CD4-positive, alpha-beta T cell treated with Interleukin-12 subunit alpha and Interleukin-12 subunit beta, for 1 hour (primary cell): Measurements from ENCODE around the gene SERPINA1.
"Not testable (repeated sequence)": the region's sequence is repeated elsewhere in the genome, so short reads cannot be mapped to it uniquely, and the experiment has no call there.

ENCODE experiments used
- DNase-seq: peaks from one replicate; pipeline ENCODE4 v3.0.0-alpha.2; 2020

The SERPINA1 gene

DNA sequence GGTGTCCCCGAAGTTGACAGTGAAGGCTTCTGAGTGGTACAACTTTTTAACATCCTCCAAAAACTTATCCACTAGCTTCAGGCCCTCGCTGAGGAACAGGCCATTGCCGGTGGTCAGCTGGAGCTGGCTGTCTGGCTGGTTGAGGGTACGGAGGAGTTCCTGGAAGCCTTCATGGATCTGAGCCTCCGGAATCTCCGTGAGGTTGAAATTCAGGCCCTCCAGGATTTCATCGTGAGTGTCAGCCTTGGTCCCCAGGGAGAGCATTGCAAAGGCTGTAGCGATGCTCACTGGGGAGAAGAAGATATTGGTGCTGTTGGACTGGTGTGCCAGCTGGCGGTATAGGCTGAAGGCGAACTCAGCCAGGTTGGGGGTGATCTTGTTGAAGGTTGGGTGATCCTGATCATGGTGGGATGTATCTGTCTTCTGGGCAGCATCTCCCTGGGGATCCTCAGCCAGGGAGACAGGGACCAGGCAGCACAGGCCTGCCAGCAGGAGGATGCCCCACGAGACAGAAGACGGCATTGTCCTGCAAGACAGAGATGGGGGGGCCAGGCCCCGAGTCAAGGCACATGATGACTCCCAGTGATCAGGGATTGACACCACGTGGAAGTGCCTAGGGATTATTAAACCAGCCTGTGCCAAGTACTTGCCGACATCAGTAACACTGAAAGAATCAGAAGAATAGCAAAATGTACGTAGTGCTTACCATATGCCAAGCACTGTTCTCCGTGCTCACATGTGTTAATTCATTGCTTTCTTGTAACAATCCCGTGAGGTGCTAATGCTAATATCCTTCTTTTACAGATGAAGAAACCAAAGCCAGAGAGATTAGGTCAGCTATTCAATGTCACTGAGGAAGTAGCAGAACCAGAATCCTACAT lies 5.4 kb downstream of the SERPINA1 start:
- no peak for DNase-seq

DNA sequence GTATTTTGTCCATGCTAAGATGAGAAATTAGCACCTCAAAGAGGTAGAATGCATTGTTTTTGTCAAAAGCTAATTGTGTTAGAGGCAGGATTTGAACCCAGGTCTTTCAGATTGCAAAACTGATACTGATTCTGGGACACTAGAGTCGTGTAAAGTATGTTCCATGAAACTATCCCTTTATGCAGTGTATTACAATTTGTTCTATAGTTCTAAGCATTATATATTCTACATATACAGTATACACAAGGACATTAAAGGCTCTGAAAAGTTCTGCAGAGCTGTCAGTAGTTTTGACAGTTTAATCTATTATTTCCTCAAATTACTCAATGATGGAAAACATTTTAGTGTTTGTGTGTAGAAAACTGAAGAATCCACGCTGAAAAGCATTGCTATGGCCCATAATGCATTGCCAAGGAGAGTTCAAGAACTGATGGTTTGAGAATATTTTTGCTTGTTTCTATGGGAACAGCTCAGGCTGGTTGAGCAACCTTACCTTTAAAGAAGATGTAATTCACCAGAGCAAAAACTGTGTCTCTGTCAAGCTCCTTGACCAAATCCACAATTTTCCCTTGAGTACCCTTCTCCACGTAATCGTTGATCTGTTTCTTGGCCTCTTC lies 6.2 kb downstream of the SERPINA1 start:
- DNase-seq: no peak

DNA sequence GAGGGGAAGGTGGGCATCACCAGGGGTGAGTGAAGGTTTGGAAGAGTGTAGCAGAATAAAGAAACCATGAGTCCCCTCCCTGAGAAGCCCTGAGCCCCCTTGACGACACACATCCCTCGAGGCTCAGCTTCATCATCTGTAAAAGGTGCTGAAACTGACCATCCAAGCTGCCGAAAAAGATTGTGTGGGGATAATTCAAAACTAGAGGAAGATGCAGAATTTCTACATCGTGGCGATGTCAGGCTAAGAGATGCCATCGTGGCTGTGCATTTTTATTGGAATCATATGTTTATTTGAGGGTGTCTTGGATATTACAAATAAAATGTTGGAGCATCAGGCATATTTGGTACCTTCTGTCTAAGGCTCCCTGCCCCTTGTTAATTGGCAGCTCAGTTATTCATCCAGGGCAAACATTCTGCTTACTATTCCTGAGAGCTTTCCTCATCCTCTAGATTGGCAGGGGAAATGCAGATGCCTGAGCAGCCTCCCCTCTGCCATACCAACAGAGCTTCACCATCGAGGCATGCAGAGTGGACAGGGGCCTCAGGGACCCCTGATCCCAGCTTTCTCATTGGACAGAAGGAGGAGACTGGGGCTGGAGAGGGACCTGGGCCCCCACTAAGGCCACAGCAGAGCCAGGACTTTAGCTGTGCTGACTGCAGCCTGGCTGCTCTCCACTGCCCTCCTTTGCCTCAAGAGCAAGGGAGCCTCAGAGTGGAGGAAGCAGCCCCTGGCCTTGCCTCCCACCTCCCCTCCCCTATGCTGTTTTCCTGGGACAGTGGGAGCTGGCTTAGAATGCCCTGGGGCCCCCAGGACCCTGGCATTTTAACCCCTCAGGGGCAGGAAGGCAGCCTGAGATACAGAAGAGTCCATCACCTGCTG lies 7.0 kb downstream of the SERPINA1 start:
- no peak for DNase-seq

DNA sequence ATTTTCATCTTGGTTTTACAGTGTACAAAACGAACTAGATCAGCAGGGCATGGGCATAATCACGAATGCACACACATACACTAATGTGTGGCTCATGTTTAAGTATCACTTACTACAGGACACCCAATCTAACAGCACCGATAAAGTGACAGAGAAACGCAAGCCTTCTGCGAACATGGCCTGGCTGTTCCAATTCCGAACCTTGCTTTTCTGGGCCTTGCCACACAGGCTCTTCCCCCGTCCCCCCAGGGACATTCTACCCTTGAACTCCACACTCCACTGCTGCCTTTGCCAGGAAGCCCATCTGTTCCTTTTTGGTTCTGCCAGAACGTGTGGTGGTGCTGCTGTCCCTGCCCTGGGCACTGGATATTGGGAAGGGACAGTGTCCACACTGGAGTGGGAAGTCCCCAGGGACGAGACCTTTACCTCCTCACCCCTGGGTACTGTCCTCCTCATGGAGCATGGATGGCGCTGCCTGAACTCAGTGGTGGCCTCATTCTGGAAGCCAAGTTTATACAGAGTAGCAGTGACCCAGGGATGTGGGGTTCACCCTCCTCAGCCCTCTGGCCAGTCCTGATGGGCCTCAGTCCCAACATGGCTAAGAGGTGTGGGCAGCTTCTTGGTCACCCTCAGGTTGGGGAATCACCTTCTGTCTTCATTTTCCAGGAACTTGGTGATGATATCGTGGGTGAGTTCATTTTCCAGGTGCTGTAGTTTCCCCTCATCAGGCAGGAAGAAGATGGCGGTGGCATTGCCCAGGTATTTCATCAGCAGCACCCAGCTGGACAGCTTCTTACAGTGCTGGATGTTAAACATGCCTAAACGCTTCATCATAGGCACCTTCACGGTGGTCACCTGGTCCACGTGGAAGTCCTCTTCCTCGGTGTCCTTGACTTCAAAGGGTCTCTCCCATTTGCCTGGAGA lies 7.9 kb downstream of the SERPINA1 start:
- no peak for DNase-seq

DNA sequence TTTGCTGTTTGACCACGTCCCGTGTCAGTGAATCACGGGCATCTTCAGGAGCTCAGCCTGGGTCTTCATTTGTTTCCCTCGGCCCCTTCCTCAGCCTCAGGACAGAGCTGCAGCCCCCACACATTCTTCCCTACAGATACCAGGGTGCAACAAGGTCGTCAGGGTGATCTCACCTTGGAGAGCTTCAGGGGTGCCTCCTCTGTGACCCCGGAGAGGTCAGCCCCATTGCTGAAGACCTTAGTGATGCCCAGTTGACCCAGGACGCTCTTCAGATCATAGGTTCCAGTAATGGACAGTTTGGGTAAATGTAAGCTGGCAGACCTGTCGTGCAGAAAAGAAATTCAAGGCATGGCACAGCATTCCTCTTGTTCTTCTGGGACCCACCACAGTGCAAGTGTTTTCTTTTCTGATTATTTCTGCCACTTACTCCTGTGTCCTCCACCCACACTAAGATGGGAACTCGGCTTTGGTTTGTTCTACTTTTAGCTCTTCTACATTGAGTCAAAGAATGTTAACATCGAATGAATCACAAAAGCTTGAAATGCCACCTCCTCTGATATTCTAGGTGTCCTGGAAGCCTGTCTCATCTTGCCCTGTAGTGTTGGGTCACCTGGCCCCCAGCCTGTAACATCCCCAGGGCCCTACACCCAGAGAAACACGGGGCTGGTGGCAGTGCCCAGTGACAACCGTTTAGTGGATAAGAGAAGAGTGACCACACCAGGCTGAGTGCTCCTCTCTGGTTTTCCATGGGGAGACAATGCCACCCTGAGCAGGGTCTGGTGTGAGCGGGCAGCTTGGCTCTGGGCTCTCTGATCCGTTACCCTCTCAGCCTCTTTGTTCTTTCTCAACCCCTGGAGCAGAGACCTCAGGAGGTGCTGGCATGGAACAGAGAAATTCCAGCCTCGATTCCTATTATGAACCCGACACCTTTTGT lies 8.8 kb downstream of the SERPINA1 start:
- DNase-seq: no peak

DNA sequence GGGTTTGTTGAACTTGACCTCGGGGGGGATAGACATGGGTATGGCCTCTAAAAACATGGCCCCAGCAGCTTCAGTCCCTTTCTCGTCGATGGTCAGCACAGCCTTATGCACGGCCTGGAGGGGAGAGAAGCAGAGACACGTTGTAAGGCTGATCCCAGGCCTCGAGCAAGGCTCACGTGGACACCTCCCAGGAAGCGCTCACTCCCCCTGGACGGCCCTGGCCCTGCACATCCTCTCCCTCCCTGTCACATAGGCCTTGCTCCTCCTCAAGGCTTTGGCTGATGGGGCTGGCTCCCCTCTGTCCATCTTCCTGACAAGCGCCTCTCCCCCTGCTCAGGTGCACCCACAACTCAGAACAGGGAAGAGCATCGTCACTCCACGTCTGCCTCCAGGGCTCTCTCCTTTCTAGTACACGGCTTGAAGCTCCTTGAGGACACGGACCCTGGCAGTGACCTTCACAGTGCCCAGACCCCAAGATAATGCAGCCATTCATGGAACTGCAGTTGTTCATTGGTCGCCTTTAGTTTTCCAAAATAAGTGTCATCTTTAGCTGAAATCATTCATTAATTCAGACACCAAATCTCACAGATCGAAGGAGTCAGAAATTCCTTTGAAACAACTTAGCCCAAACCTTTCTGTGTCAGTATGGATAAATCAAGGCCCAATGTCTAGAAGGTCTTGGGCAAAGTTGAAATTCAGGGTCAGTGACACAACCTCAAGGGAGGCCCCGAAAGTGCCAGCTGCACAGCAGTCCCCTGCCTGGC lies 9.7 kb downstream of the SERPINA1 start:
- no peak for DNase-seq

DNA sequence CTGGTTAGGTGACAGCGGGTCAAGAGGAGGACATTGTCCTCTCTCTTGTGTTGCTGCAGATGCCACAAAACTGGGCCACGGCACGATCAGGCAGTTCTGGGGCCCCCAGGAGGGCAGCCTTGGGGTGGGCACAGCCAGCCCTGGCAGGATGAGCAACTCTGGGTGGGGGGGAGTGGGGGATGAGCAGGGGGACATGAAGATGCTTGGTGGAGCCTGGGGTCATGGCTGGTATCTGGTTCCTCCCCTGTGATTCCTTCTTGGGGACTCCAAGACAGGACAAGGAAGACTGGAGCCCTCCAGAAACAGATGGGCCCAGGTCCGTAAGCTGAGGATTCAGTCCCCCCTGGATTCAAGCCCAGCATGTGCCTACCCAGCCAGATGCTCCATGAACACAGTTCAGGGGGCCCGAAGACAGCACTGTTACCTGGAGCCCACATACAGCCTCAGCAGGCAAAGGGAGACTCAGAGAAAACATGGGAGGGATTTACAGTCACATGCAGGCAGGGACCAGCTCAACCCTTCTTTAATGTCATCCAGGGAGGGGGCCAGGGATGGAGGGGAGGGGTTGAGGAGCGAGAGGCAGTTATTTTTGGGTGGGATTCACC lies 10.4 kb downstream of the SERPINA1 start:
- DNase-seq: no peak

DNA sequence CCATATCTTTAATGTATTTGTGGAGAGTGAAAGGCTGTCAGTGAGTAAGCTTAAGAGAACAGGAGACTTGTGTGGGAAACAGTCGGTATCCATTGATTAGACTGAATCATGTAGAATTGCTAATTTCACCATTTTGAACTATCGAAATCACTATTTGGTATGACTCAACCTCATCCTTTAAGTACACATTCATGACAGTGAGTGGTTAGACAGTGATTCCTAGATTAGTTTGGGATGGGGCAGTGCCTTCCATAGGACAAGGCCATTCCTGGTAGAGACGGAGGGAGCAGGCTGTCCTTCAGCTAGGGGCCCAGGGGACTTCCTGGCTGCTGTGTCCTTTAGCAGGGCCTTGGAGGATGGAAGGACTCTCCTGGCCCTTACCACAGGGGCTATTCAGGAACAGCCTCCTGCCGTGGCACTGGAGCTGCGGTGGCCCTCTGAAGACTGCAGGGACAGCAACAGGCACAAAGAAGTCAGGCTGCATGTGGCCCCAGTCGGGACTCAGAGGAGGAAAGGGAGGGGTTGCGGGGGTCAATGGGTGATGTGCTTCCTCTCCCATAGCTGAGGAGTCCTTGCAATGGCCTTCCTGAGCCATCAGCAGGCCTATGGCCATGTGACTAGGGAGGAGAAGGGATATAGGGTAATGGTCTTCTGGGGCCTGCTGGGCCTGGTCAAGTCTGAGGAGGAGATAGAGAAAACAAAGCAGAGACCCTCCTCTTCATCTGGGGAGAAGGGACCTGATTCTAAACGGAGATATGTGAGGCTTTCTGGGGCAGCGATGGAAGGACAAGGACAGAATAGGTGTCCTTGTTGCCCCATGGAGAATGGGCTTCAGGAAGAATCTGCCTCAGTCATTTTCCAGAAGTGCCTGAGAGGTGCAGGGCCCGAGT lies 11.2 kb downstream of the SERPINA1 start:
- DNase-seq: no peak

DNA sequence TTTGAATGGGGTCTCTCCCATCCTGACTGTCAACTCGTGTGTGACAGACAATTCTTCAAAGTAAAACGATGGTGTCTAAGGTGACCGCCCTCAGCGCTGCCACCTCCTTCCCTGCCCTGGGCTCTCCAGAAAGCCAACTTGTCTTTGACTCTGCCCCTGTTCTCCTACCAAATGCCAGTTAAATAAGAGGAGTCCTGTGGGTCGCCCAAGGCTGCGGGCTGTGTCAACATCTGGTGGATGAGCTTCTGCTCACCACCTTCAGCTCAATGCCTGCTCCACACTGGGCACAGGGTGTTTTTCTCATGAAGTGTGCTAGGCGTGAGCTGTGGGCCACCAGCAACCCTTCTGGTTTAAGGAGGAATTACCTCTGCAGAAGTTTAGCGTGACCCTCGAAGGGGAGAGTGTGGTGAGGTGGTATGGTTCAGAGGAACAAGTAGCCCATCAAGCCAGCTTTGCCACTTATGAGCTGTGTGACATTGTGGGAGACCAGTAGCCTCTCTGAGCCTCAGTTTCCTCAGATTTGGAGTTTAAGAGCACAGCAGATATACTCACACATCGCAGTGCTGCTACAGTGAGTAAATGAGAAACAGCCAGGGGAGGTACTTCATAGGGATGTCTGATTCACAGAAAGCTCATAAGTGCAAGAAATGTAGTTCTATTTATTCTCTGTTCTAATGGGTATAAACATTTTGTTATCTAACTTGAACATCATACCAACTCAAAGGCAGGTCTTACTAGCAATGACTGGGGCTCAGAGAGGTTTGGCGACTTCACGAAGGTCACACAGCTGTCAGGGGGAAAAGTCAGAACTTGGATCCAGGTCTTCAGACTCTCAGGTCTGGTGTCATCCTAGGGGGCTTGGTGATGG lies 12.1 kb downstream of the SERPINA1 start:
- DNase-seq: no peak

DNA sequence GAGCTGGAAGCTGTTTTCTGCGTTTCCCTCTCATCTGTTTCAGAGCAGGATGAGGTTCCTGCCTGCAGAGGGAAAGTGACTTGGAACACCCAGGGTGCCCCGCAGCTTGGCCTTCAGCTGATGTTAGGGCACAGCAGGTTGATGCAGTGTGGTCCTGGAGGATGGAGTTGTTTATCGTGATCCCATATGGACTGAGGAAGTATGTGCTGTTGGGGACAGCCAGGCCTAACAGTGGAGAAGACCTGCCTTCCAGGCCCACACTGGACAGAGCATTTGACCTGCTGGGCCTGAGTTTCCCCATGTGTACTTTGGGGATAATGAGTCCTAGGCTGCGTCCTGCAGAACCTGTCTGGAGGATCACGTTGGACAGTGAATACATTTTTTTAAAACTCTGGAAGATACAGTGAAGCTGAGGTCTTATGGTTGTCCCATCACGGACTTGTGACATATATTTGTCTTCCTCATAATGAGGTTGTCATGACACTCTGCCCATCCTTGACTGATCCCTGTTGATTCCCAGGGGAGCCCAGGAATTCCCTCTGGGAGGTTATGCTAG lies 12.8 kb downstream of the SERPINA1 start:
- no peak for DNase-seq

DNA sequence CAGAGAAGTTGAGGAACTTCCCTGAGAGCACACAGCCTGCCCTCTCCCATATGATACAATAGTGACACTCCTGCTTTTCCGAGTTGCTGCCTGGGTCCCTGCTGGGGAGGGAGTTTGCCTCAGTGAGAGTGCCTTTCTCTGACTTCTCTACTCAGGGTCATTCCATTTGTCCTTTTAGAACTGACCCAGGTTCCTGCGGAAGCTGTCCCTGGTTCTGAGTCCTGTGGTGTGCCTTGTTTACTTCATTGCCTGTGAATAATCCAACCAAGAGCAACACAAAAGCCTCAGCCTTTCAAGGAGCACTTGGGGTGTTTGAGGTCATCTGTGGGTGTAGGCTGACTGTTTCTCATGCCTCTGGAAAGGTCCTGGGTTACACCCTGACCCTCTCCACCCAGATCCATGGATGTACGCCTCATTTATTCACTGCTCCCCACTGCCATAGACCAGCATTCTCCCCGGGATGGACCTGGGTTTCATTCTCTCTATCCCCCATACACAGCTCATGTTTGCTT lies 13.6 kb downstream of the SERPINA1 start:
- no peak for DNase-seq

DNA sequence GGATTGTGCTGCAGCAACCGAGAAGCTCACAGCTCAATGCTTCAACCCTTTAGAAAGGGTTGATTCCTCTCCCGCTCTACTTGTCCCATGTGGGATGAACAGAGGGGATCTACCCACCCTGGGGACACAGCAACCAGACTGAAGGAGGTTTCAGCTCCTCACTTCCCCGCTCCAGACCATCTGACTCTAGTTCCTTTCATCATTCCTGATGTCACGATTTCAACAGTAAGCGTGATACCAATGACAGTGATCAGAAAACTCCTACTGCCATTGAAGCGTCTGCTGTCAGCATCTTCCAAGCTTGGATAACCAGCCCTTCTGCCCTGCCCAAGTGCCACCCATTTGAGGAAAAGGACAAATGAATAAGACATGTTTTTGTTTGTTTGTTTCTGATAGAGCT lies 14.3 kb downstream of the SERPINA1 start:
- no peak for DNase-seq

DNA sequence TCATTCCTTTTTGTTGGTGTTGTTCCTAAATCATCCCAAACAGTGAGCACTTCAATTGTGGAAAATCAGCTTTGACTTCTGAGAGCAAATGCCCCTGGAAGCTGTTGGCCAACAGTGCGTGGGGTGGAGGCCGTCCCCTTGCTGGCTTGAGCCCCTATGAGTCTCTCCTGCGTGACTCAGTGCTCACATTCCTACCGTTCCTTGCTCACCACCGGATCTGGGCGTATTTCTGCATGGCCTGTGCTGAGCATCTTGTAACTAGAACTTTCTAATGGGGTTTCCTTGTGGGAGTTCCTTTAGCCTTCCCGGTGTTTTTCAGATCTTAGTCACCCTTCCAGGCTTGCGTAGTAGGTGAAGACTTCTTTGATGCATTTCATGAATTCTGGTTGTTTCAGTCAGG lies 14.7 kb downstream of the SERPINA1 start:
- DNase-seq: no peak

DNA sequence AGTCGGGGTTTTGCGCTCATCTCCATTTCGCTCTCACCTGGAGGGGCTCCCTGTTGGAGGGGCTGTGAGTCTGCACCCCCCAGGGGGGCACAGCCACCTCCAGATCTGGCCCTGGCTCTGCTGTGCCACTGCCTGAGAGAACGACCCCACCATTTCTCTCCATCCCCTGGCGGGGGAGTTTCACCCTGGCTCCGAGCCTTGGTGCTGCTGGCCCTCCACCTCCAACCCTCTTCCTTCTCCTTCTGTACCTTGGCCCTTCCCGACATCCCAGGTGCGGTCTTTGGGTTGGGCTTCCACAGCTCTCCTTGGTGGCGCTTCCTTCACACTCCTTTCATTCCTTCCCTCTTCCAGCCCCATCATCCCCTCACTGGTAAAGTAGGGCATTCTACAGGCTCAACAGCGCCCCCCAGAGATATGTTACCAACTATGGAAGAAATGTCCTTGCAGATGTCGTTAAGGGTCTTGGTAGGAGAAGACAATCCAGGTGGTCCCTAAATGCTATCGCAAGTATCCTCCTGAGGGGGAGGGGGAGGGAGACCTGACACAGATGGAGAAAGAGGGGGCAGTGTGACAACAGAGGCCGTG lies 16.3 kb downstream of the SERPINA1 start:
- no peak for DNase-seq

DNA sequence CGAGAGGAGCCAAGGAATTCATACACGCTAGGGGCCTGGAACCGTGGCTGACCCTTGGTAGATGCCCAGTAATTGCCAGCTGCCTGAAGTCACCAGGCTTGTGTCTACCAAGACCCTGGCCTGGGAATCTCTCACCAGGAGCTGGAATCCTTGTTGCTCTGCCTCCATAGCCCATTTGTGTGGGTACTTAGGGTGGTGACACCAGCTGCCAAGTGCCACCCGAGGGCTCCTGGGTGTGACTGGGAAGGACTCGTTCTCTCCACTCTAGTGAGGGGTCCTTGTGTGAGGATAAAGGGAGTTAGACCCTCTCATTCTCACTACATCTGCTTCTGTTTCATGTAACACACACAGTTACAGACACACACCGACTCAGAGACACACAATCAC lies 17.9 kb downstream of the SERPINA1 start:
- DNase-seq: no peak

DNA sequence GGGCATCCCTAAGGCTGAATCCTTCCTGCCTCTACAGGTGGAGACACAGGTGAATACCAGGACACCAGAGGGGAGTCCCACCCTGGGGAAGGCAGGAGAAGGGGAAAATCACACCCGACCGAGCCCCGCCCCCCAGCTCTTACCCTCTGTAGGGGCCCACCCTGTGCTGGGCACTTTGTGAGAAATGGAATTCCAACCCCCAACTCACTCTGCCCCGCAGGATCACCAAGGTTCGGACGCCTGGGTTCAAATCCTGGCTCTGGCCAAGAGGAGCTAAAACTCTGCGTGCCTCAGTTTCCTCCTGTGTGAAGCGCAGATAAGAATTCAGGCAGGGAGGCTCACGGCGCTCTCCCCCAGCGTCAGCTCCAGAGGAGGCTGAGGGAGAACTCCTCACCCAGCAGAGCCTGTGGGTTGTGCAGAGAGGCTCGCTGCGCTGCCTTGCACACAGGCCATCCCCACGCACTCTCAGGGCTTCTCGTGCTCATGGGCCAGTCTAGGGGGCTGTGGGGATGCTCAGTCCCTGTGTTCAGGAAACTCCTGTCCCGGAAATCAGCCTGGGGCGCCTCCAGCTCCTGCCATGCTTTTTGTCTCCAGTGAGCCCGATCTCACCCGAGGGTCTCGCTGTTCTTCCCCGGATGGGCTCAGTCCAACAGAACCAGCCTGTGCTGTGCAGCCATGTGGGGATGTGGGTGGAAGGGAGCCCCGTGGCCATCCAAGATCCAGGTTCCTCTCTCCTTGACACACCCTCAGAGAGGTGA lies 18.5 kb downstream of the SERPINA1 start:
- not testable (repeated sequence) for DNase-seq
